Glomerular visceral epithelial cell (primary cell): Measurements from ENCODE around the gene TRMU.
"Not testable (repeated sequence)": the region's sequence is repeated elsewhere in the genome, so short reads cannot be mapped to it uniquely, and the experiment has no call there.

Experiments
- DNase-seq: peaks from one replicate; pipeline ENCODE4 v3.0.0-alpha.2; 2016; ENCODE audit errors: extremely low spot score

The TRMU gene

DNA sequence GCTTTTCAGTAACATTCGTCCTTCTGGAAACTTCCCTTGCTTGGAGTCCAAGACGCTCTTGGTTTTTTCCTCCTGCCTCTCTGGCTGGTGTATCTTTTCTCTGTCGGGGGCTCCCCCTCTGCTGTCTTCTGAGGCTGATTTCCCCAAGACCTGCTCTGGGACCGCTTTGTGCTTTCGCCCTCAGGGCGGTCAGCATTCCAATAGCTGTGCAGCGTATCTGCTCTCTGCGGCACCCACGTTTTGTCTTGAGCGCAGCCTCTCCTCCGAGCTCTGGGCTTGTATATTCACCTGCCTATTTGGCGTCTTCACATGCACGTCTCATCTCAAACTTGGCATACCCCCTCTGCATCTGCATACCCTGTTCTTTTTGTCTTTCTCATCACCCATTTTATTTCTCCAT lies 36.4 kb upstream of the TRMU start:
- no peak for DNase-seq

DNA sequence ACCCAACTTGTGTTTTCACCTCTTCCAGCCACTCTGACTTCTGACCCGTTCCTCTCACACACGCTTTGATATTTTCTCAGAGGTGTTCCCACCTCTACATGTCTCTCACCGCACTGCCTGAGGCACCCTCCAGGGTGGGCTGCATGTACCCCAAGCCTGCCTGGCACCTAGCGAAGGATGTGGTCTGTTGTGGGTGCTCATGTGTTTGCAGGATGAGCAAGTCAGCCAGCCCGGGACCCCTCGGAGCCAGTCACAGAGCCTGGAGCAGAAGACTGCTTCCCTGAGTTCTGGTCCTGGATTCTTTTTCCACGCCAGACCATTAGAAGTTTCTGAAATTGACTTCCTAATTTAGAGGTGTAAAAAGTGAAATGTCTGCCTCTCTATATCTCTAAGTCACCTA lies 35.0 kb upstream of the TRMU start:
- no peak for DNase-seq

DNA sequence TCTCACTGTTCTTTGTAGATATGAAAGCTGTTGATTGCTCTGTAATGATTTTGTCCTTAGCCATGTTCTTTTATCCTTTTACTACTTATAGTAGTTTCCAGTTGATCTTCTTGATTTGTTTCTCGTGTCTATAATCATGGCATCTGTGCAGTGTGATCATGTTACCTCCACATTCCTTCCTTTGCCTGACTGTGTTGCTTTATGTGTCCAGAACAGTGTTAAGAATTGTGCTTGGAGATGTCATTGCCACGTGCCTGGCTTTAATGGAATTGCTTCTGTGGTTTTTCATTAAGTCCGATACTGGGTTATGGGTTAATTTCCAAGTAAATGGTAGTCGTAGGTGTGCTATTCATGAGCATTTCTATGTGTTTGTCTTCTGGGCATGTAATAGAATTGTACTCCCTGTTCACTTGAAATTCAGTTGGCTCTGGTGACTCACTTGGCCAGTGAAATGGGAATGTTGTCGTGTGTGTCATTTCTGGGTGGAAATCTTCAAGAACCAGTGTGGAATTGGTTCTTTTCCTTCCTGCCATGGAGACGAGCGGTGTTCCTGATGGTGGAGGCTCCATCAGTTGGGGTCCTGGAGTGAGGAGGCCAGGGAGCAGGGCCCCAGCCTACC lies 32.1 kb upstream of the TRMU start:
- no peak for DNase-seq

DNA sequence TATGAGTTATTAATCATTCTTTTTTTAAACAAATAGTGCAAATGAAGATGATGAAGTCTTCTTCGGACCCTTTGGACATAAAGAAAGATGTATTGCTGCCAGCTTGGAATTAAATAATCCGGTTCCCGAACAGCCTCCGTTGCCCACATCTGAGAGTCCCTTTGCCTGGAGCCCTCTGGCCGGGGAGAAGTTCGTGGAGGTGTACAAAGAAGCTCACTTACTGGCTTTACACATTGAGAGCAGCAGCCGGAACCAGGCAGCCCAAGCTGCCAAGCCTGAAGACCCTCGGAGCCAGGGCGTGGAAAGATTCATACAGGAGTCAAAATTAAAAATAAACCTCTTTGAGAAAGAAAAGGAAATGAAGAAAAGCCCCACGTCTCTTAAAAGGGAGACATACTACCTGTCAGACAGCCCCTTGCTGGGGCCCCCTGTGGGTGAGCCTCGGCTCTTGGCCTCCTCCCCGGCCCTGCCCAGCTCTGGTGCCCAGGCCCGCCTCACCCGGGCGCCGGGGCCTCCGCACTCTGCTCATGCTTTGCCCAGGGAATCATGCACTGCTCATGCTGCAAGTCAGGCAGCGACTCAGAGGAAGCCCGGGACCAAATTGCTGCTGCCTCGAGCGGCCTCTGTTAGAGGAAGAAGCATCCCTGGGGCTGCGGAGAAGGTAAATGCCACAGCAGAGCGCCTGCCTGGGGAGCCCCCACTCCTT lies 27.1 kb upstream of the TRMU start:
- DNase-seq: no peak

DNA sequence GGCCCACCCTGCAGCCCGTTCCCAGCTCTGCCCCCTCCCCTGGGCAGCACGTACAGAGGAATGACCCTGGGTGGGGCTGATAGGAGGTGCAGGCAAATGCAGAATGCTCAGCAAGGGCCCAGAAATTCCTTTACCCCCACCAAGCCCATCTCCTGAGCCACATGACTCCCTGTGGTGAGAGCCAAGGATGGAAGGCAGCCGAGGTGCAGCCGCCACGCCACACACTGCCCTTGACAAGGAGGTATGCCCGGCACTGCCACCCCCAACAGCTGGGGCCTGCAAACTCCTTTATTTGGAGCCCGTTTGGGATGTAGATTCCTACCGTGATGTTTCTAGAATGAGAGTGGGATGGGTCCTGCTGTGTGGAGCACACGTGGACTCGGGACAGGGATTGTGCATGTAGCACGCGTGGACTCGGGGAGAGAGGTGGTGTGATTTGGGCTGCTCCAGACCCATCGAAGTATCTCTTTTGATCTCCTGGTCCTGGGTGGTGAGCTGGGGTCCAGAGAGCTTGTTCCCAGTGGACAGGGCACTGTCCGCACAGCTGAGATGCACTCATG lies 25.9 kb upstream of the TRMU start:
- no peak for DNase-seq

DNA sequence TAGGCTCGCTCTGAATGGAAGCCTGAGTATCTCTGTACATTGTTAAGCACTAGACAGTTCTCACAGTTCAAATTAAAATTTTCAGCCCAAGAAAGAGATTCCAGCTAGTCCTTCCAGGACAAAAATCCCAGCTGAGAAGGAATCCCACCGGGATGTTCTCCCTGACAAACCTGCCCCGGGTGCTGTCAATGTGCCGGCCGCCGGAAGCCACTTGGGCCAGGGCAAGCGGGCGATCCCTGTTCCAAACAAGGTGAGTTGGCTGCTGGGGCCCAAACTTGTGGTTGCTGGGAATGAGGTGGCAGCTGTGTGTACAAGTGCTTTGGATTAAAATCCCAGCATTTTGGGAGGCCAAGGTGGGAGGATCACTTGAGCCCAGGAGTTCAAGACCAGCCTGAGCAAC lies 23.5 kb upstream of the TRMU start:
- no peak for DNase-seq

GRCh38 chr22:46312848-46313247 lies 22.7 kb upstream of the TRMU start:
- not testable (repeated sequence) for DNase-seq

GRCh38 chr22:46315976-46316375 lies 19.5 kb upstream of the TRMU start:
- DNase-seq: no peak

- DNase-seq: no peak
These were observed 17.9 kb upstream of the TRMU start for GRCh38 chr22:46317646-46318045.

DNA sequence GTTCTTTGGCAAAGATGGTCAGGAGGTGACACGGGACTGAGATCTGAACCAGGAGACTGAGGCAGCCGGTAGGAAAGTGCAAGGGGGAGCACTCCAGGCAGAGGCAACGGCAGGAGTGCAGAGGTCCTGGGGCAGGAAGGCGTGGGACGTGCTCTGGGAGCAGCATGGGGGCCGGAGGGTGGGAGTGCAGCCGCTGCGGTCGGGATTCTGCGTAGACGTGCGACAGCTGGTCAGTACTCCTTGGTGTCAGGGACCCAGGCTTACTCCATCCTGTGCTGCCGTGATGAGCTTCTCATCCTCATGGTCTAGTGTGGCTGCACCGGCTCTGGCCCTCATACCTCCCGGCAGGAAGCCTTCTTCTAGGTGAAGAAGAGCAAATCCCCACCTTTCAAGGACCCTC lies 16.9 kb upstream of the TRMU start:
- DNase-seq: no peak

- DNase-seq: no peak
These were observed 16.2 kb upstream of the TRMU start for GRCh38 chr22:46319319-46319718.

DNA sequence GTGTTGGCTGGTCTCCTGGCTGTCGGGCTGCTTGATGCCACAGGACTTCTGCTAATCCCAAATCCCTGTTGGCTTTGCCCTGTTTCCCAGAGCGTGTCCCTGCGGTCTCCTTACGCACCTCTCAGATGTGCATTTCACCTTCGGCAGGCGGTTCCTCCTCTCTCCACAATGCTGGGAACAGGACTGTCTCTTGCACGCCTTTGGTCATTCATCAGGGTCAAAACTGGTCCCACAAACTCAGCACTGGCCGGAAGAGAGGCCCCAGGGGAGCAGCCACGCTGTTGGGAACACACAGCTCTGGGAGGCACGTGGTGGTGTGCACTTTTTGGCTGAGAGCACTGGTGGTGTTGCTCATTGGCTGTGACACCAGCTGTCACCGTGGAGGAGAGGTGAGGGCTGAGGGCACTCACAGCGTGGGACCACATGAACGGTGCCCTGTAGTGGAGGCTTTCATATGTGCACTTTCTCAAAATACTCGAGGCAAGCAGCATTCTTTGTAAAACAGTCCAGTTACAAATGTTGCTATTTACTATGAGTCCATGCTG lies 15.3 kb upstream of the TRMU start:
- DNase-seq: no peak

DNA sequence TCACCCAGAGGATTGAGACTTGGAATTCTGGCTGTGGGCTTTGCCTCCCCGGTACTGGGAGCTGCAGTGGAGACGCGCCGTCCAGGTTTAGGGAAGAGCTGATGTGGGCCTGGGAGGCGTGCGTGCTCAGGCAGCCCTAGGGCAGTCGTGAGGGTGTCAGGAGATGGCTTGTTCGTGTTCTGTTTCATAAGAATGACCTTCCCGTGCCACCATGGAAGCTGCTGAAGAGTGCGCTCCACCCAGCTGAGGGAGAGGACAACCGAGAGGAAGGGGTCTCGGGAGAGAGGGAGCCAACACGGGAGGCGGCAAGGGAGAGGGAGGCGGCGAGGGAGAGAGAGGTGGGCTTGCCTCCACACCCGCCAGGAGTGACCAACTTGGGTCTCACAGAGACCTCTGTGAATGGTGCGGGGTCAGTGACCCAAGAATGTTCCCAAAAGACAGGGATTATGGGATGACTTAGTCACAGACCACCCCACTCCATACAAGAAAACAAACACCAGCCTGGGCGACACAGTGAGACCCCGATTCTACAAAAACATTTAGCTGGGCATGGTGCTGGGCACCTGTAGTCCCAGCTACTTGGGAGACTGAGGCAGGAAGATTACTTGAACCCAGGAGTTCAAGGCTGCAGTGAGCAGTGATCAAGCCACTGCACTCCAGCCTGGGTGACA lies 14.7 kb upstream of the TRMU start:
- no peak for DNase-seq

GRCh38 chr22:46322711-46323110 lies 12.8 kb upstream of the TRMU start:
- no peak for DNase-seq

- no peak for DNase-seq
These were observed 12.4 kb upstream of the TRMU start for GRCh38 chr22:46323162-46323561.

DNA sequence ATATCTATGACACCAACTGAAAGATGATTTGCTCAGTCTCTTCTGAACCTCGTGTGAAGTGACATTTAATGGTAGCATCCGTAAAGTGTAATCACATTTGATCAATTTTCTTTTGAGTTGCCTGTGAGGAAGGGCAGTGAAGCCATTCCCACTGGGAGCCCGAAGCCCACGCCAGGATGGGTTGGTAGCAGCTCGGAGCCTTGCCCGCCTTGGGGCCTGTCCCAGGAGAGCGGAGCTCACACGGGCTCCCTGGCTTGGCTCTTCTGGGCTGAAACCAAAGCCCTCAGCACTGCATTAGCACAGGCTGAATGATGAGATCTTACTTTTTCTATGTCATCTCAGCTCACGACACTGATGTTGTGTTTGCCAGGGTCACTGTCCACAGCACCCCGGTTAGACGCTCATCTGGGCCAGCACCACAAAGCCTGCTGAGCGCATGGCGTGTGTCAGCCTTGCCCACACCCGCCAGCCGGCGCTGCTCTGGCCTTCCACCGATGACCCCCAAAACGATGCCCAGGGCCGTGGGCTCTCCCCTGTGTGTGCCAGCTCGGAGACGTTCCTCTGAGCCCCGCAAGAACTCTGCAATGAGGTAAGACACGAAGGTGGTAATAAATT lies 9.3 kb upstream of the TRMU start:
- no peak for DNase-seq

- no peak for DNase-seq
These were observed 7.6 kb upstream of the TRMU start for GRCh38 chr22:46327691-46328465.

DNA sequence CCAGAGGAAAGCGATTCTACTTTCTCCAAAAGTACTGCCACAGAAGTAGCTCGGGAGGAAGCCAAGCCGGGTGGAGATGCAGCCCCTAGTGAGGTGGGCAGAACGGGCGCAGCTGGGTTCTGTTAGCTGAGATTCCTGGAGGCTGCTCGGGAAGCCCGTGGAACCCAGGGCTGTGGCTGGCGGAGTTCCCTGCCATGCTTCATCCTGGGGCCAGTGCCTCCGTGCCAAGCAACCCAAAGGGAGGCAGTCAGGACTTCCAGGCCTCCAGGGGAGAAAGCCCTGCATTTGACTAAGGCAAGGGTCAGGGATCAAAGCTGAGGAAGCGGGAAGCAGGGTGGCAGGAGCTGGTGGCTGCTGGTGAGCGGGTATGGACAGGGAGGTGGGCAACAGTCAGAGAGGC lies 6.7 kb upstream of the TRMU start:
- no peak for DNase-seq

DNA sequence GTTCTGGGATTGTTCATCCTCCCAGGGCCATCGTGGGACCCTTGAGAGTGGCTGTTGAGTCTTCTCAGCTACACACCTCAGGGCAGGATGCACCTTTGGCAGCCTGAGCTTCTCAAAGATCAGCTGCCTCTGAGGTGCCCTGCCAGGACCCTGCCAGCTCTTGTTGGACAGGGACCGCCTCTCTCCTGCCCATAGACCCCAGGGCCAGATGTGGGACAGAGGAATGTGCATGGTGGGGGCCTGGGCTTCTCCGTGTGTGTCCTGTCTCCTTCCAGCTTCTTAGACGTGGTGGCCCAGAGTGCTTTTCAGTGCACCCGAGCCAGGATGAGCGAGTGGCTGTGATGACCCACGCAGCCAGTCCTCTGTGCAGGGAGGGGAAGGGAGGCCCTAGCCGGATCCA lies 5.9 kb upstream of the TRMU start:
- no peak for DNase-seq

GRCh38 chr22:46330426-46330825 lies 5.1 kb upstream of the TRMU start:
- no peak for DNase-seq

DNA sequence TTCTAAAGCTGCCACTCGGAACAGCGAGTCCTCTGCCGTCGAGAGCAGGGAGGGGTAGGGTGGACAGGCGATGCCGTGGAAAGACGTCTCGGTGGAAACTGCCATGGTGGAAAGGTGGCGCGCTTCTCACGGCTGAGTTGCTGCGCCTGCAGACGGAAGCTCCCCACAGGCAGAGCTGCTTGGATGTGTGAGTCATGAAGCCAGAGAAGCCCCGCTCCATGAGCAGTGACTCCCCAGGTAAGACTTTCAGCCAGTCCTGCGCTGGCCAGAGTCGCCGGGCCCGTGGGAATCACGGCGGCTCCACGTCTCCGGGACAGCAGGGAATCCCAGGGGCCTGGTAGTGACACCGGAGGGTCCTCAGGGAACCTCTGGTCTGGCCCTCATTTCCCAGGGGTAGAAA lies 4.0 kb upstream of the TRMU start:
- no peak for DNase-seq
